Left cardiac atrium (tissue), 2 donors: ENCODE results near the gene PUS10. TPM values are rescaled to one million over a fixed set of nuclear protein-coding genes. Genes with fewer than 3 reads are reported as not detected.

Experiments used
- total RNA-seq, 2 donors: library from RNA; stranded (reverse); fragmentation: NEBNext Ultra II Directional; extraction: Animal tissue kit (Norgen Biotek cat#: 25700); gene quantifications; one replicate each; pipeline ENCODE4 v1.2.1, GENCODE V29; 2021
- donor health status: DM: no; HTN: yes; CAD: no; lungs with severe emphysema.
- donor health status: DM: yes; HTN: yes; CAD: no.

PUS10 gene
- total RNA-seq, 2 donors from 2014 or later: 4.0 to 4.2 TPM

Other genes with a start within 250 kb of the PUS10 start
- 1 to 10 TPM; 7.3 to 8.2 TPM for gene REL, start 136.7 kb downstream of the PUS10 start, total RNA-seq
- 10 to 100 TPM; 16.5 to 19.9 TPM for gene PEX13, start 535 bp downstream of the PUS10 start, total RNA-seq
- gene SANBR, start 47.6 kb upstream of the PUS10 start, total RNA-seq: 1 to 10 TPM; 4.7 to 5.5 TPM
- gene C2orf74, start 143.9 kb upstream of the PUS10 start, total RNA-seq: 10 to 100 TPM; 12.4 to 30.0 TPM